ENCODE measurements around the gene THRA.
A peak's percentile ranks its signal among the peaks of the same experiment; 100 is the strongest.

Gene THRA

GRCh38 chr17:40026816-40027613 lies 35.8 kb upstream of the THRA start:
- peak; percentile 84 for DNase-seq (ENCODE audit: low spot score)

GRCh38 chr17:40027614-40028012 lies 35.2 kb upstream of the THRA start:
- DNase-seq (ENCODE audit: low spot score): no peak

- no peak for DNase-seq (ENCODE audit: low spot score)
Observed at GRCh38 chr17:40028595-40028994, 34.2 kb upstream of the THRA start.

GRCh38 chr17:40031706-40032105 lies 31.1 kb upstream of the THRA start:
- no peak for DNase-seq (ENCODE audit: low spot score)

GRCh38 chr17:40032322-40033320 lies 30.1 kb upstream of the THRA start:
- DNase-seq (ENCODE audit: low spot score): no peak

GRCh38 chr17:40033339-40033738 lies 29.4 kb upstream of the THRA start:
- DNase-seq (ENCODE audit: low spot score): no peak

GRCh38 chr17:40034426-40035161 lies 28.2 kb upstream of the THRA start:
- DNase-seq (ENCODE audit: low spot score): no peak

GRCh38 chr17:40035162-40035559 lies 27.6 kb upstream of the THRA start:
- no peak for DNase-seq (ENCODE audit: low spot score)

GRCh38 chr17:40038882-40039513 lies 23.8 kb upstream of the THRA start:
- no peak for DNase-seq (ENCODE audit: low spot score)

GRCh38 chr17:40041196-40041595 lies 21.6 kb upstream of the THRA start:
- DNase-seq (ENCODE audit: low spot score): no peak

GRCh38 chr17:40056379-40057015 lies 6.3 kb upstream of the THRA start:
- DNase-seq (ENCODE audit: low spot score): no peak

- DNase-seq (ENCODE audit: low spot score): no peak
Observed at GRCh38 chr17:40058186-40058784, 4.5 kb upstream of the THRA start.

GRCh38 chr17:40058865-40059264 lies 3.9 kb upstream of the THRA start:
- DNase-seq (ENCODE audit: low spot score): no peak

GRCh38 chr17:40059729-40060475 lies 2.9 kb upstream of the THRA start:
- DNase-seq (ENCODE audit: low spot score): no peak

GRCh38 chr17:40060887-40061608 lies 1.7 kb upstream of the THRA start:
- DNase-seq (ENCODE audit: low spot score): no peak

- DNase-seq (ENCODE audit: low spot score): no peak
Observed at GRCh38 chr17:40061609-40062038, 1.1 kb upstream of the THRA start.

- peak; percentile 33 for DNase-seq (ENCODE audit: low spot score)
Observed at GRCh38 chr17:40063187-40063771, 514 bp downstream of the THRA start.

GRCh38 chr17:40063901-40064531 lies 1.3 kb downstream of the THRA start:
- no peak for DNase-seq (ENCODE audit: low spot score)
